Stimulated activated naive CD8-positive, alpha-beta T cell treated with anti-CD3 and anti-CD28 coated beads, Interleukin-15, Interleukin-2, amounts not matched to agents 100 U/mL and 50 U/mL, for 24 hours (primary cell): ENCODE data around the gene MMS19.
A peak's percentile ranks its signal among the peaks of the same experiment; 100 is the strongest.
"Not testable (repeated sequence)": the region's sequence is repeated elsewhere in the genome, so short reads cannot be mapped to it uniquely, and the experiment has no call there.

Experiments
- ATAC-seq: fragments of 150-1000 bp; cut with Tn5 transposase; one replicate; pipeline ENCODE4 v1.10.0; 2021
- DNase-seq: peaks from one replicate; pipeline ENCODE4 v3.0.0; 2021

The MMS19 gene

DNA sequence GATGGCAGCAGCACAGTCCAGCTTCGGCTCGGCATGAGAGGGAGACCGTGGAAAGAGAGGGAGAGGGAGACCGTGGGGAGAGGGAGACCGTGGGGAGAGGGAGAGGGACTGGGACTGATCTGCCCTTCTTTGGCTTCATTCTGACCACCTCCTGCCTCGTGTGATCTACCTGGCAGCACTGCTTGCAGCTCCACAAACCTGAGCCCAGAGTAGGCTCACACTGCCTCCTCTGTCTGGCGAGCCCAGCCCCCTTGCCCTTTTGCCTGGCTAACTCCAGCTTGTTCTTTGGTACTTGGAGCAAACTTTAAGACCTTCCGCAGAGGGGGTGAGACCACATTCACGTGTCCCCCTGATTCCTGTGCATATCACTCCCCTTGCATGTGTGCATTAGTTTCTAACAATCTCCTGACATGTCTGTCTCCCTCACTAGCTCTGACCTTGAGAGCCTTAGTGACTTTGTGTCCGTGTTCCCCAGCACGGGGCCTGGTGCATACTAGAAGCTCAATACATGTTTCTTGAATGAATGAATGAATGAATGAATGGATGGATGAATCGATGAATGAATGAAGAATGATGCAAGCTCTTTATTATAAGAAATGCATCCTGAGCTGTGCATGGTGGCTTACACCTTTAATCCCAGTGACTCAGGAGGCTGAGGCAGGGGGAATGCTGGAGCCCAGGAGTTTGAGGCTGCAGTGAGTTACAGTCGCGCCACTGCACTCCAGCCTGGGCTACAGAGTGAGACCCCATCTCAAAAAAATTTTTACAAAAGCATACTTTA, 31.7 kb upstream of the MMS19 start:
- ATAC-seq: no peak
- DNase-seq: no peak

- DNase-seq, ATAC-seq: not testable (repeated sequence)
Measured at GRCh38 chr10:97528876-97529275, 30.7 kb upstream of the MMS19 start.

- DNase-seq: no peak
- ATAC-seq: no peak
Measured at GRCh38 chr10:97525683-97526110, 27.5 kb upstream of the MMS19 start.

DNA sequence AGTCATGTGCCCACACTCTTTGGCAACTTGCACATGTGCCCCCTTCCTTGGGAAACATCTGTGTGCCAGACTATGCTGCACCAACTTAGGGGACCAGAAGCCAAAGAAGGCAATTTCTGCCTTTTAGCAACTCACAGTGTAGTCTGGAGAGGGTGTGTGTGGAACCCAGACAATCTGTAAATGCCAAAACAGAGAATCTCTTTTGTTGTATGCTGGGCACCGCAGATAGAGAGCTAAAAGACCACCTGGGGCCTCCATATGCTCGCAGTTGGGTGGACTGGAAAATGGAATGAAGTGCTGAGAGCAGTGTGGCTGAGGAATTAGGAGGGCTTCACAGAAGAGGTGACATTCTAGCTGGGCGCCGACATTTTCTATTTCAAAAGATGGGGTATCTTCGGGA, 26.9 kb upstream of the MMS19 start:
- ATAC-seq (no peak), DNase-seq (no peak)

DNA sequence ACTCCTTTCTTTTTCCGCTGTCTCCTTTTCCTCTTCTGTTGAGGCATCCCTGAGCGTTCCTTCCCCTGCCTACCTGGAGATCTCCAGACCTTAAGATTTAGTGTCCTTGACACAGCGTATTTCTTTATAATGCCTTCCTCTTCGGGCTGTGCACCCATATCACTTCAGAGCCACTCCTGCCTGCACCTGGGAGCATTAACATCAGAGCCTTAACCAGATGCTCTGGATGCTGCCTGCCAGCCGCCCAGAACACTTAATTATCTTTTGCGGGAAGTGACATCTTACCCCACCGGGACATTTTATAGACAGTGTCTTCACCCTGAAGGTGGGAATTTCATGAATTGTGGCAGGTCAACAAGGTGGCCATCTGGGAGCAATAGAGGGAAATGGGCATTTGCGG, 24.7 kb upstream of the MMS19 start:
- no peak for ATAC-seq

GRCh38 chr10:97522071-97522470, 23.8 kb upstream of the MMS19 start:
- DNase-seq (no peak), ATAC-seq (no peak)

More for the DNA sequence above, 24.7 kb upstream of the MMS19 start:
- DNase-seq: no peak

GRCh38 chr10:97520978-97521761, 22.9 kb upstream of the MMS19 start:
- DNase-seq (no peak), ATAC-seq (no peak)

- DNase-seq (no peak), ATAC-seq (no peak)
Measured at GRCh38 chr10:97520520-97520919, 22.3 kb upstream of the MMS19 start.

GRCh38 chr10:97519342-97519741, 21.1 kb upstream of the MMS19 start:
- no peak for ATAC-seq
- no peak for DNase-seq

- no peak for ATAC-seq
Measured at GRCh38 chr10:97518301-97519043, 20.2 kb upstream of the MMS19 start.

GRCh38 chr10:97517778-97518300, 19.6 kb upstream of the MMS19 start:
- no peak for DNase-seq

More at GRCh38 chr10:97518301-97519043, 20.2 kb upstream of the MMS19 start:
- DNase-seq: no peak

GRCh38 chr10:97517096-97517750, 19.0 kb upstream of the MMS19 start:
- no peak for DNase-seq
- ATAC-seq: no peak

More at GRCh38 chr10:97517778-97518300, 19.6 kb upstream of the MMS19 start:
- no peak for ATAC-seq

- no peak for DNase-seq
Measured at GRCh38 chr10:97515271-97515978, 17.2 kb upstream of the MMS19 start.

GRCh38 chr10:97514344-97514743, 16.1 kb upstream of the MMS19 start:
- ATAC-seq: no peak
- DNase-seq: no peak

More at GRCh38 chr10:97515271-97515978, 17.2 kb upstream of the MMS19 start:
- no peak for ATAC-seq

- no peak for ATAC-seq
- DNase-seq: no peak
Measured at GRCh38 chr10:97512993-97513392, 14.8 kb upstream of the MMS19 start.

DNA sequence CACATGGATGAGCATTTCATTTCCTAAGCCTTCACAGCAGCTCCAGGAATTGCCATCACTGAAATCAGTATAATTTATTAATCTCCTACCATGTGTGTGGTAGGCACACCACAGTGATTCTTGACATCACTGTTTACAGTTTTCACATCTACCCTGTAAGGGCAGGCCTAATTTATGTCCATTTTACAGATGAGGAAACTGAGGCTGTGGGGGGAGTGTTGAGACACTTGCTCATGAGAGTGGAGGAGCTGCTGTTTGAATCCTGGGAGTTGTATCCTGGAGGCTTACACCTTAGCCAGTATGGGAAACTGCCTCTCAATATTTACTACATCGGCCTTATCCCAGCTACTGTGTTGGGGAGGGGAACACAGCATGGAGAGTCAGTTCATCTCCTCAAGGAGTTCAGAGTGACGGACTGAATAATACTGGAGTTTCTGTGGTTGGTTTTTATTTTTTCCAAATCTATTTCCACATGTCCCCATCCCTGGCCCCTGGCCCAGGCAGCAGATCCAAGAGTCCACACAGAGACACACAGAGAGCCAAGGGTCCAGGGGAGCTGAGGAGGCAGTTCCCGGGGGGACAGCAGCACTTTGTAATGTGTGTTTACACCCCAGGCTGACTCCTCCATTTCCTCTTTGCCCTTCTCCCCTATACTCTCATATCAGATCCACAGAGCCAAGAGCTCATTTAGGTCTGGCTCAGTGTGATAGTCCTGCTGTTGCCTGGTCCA, 13.7 kb upstream of the MMS19 start:
- ATAC-seq (no peak), DNase-seq (no peak)

DNA sequence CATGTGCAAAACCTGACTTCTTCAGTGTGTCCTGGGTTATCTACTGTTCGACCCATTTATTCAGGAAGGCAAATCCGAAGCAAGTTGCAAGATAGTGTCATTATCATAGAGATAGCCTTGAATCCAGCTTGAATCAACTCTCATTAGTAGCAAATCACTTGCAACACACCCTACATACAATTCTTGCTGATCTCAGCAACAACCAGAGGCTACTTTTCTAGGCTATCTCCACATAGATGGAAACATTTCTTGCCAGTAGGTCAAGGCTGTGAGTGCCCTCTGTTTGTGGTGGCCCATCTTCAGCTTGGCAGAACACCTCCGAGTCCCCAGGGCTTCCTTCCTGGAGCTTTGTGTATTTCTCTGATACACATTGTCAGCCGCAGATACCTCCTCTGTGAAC, 12.5 kb upstream of the MMS19 start:
- DNase-seq: no peak
- no peak for ATAC-seq

GRCh38 chr10:97509120-97509680, 11.0 kb upstream of the MMS19 start:
- ATAC-seq (peak; percentile 9), DNase-seq (no peak)

DNA sequence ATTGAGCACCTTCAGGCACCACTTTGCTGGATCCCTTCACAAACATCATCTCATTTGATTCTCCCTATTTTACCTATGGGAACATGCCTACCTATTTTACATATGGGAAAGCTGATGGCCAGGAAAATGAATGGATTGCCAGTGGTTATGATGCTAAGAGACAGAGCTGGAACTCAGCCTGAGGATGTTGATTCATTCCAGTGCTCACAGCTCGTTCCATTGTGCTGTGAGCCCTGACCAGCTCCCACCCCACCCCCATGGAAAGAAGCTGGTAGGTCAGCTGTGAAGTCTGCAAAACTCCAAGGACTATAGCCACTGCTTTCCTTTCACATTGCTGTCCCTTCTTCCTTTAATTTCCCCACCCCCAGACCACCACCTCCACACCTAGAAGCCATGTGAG, 10.1 kb upstream of the MMS19 start:
- ATAC-seq (no peak), DNase-seq (no peak)
